ENCODE measurements around the gene UFSP2.

GRCh38 chr4:185395956-185396723 is 29.6 kb downstream of the UFSP2 start:
- TF ChIP-seq CTCF (IDR thresholded peaks at IDR 0.05) (no peak), ZFX (IDR thresholded peaks at IDR 0.05; ENCODE audit: borderline replicate concordance) (no peak)

Data from 22Rv1 (cell line).